NCI-H128 (cell line): ENCODE measurements around the gene MACROD1.
A peak's percentile ranks its signal among the peaks of the same experiment; 100 is the strongest.

Experiments used
- DNase-seq: peaks from one replicate; lab custom pipeline; 2025; ENCODE audit not compliant: unreplicated experiment; lab: John Stamatoyannopoulos, UW

The MACROD1 gene

GRCh38 chr11:64131683-64132190, 34.2 kb downstream of the MACROD1 start:
- DNase-seq, result no peak

GRCh38 chr11:64130618-64131017, 35.3 kb downstream of the MACROD1 start:
- no peak for DNase-seq

GRCh38 chr11:64129403-64129802, 36.5 kb downstream of the MACROD1 start:
- no peak for DNase-seq

GRCh38 chr11:64128255-64129006, 37.5 kb downstream of the MACROD1 start:
- no peak for DNase-seq

- DNase-seq, result no peak
These were observed 38.4 kb downstream of the MACROD1 start for GRCh38 chr11:64127267-64128072.

- no peak for DNase-seq
These were observed 39.1 kb downstream of the MACROD1 start for GRCh38 chr11:64126796-64127195.

- no peak for DNase-seq
These were observed 39.5 kb downstream of the MACROD1 start for GRCh38 chr11:64126371-64126770.

GRCh38 chr11:64125676-64126075, 40.2 kb downstream of the MACROD1 start:
- no peak for DNase-seq

- DNase-seq, result no peak
These were observed 41.8 kb downstream of the MACROD1 start for GRCh38 chr11:64124147-64124546.

GRCh38 chr11:64123679-64124078, 42.2 kb downstream of the MACROD1 start:
- DNase-seq, result no peak

GRCh38 chr11:64122411-64123410, 43.2 kb downstream of the MACROD1 start:
- DNase-seq, result peak; percentile 39

- no peak for DNase-seq
These were observed 44.1 kb downstream of the MACROD1 start for GRCh38 chr11:64121663-64122410.

- DNase-seq, result no peak
These were observed 44.9 kb downstream of the MACROD1 start for GRCh38 chr11:64120951-64121569.

- DNase-seq, result no peak
These were observed 46.2 kb downstream of the MACROD1 start for GRCh38 chr11:64119700-64120099.

- no peak for DNase-seq
These were observed 46.8 kb downstream of the MACROD1 start for GRCh38 chr11:64118876-64119665.

GRCh38 chr11:64117763-64118459, 48.0 kb downstream of the MACROD1 start:
- no peak for DNase-seq

- no peak for DNase-seq
These were observed 50.1 kb downstream of the MACROD1 start for GRCh38 chr11:64115531-64116522.
